NK-92 (cell line): ENCODE data around the gene PROX2.

Experiments
- DNase-seq: peaks from one replicate; lab custom pipeline; 2025; ENCODE audit not compliant: unreplicated experiment; lab: John Stamatoyannopoulos, UW

Gene PROX2

DNA sequence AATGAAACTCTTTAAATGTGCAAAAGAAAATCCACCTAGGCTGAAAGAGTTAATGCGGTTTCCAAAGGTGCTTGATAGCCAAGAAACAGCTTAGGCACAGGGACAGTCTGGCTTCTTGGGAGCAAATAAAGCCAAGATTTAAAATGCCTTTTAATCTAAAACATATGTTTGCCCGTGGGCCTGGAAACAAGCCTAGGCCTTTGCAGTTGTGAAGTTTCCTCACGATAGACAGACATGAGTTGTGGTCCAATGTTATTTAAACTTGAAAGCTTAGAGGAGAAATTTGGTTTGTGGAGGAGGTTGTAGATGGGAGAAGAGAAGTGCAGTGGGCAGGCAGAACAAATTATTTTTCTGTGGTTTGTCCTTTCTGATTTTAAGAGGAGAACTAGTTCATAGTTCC is 29.8 kb downstream of the PROX2 start:
- DNase-seq: no peak

DNA sequence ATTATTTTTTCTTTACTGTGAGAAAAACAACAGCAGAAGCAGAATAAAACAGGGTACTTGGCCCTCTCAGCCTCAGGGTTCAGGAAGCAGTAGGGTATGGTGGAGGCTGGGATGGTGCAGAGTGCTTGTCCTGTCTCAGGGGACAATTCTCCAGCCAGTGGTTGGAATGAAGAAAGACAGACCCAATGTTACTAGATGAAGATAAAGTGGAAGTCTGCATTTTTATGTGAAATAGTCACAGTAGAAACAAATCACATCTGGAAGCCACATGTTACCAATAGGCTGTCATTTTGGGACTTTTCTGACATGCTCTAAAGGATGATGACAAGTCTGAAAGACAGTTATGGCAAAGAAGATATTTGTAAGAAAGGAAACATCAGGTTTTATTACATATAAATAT is 32.3 kb downstream of the PROX2 start:
- DNase-seq: no peak

DNA sequence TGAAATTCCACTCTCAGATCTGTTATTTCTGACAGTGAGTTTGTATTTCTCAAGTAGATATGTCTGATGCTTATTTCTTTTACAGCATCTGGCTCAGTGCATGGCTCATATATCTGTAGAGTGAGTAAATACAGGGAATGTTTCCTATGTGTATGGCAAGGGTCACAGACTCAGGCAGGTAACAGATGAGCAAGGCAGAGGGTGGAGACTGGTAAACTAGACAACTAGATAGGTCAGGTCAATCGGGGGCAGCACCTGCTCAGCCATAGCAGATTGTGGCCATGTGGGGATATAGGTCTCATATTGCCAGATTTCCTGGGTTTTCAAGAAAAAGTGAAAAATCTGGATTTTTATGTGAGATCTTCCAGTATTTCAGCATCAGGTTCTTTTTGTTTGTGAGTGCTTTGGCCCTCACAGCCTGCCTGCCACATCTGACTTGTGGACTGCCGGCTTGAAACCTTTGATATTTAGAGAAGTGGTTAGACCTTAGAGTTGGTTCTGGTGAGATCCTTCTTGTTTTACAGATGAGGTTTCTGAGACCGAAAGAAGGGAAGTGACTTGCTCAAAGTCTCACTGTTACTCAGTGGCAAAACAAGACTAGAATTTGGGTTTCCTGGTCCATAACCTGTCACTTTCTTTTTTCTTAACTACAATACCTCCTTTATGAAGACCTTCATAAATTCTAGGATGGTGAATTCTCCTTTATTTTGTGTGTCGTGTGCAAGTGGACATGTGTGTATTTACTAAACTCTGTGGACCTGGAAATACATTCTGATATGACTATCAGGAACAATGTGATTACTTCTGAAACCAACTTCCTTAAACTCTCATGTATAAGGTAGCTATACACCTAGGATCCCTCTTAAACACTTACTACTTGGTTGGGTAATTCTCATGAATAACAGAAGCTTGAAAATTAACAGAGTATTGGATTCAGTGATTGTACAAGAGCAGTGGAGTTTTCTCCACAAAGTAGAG is 34.4 kb downstream of the PROX2 start:
- no peak for DNase-seq

DNA sequence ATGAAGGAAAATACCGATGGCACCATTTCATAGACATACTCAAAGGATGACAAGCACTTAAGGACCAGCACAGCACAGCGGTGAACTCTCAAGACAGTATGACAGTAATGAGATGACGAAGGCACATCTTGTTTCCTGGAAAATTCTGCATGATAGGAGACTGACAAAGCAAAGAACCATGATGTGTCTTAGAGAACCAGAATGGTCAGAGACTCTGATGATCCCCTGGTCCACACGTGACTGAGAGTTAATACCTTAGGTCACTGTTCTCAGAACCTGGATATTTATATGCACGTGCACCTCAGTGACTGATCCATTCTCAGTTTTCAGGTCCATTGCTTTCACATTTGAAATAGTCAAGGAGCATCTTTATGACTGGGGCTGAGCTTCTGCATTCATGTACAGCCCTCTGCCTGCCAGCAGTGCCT is 35.3 kb downstream of the PROX2 start:
- DNase-seq: no peak

DNA sequence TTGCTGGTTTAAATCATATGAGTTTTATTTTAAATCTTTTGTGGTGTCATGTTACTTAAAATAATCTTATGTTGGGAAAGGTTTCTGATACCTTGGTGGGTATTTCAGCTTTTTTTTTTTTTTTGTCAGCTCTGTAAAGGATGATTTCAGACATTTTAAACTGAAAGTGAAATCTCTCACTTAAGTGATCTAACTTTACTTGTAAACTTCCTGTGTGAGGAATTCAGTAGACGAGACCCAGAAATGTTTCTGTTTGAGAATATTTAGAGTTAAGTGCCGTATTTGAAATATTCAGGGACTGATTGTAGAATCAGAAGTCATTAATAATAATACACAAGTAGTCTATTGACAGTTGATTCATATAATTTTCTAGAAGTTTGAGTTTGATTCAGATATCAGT is 37.8 kb downstream of the PROX2 start:
- DNase-seq: no peak

DNA sequence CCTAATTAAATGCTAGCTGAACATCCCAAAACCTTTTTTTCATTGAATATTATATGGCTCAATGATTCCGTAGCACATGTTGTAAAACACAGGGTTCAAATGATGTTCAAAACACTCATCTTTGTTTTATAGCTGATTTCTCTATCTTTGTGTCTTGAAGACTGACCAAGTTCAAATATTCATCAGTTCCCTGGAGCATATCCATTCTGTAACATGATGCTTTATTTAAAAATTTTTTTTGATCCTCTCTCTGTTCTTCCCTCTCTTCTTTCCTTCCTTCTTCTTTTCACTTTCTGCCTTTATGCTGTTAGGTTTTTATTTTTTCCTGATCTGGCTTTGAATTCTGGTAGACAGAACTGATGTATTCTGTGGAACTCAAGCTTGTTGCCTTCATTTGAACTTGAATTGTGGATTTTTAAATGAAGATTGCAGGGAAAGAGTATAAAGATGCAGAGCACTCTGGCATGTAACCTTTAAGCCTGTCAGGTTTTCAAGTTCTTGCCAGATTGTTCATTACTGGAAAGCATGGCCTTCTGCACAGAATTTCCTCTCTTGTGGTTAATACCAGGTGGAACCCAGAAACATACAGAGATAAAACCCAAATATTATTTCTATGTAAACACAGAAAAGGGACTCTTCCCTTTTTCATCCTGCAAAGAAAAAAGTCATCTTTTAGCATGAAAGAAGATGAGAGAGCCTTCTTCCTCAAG is 39.5 kb downstream of the PROX2 start:
- DNase-seq: no peak

DNA sequence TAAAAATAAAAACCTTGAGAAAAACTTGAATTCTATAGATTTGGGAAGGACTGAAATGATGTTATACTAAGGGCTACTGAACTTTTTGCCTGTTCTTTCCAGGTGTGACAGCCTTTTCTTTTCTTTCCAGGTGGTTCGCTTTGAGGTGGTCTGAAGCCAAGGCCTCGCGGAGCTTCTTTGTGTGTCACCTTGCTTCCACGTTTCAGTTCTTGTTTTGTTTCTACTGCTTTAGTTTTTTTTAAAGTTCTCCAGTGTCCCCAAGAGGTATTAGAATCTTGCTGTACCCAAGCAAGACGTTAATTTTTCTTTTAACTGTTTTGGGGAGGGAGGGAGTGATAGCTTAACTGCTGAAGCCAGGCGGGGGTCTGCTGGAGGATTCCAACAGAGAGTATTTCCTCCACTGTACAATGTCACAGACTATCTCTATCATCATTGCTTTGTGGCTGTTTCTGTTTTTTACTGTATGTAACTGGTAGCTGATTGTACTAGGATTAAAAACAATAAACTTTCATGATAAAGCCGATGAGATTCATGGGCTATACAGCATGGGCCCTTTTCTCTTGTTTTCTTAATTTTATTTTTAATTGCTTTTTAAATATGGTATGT is 40.2 kb downstream of the PROX2 start:
- DNase-seq: no peak

DNA sequence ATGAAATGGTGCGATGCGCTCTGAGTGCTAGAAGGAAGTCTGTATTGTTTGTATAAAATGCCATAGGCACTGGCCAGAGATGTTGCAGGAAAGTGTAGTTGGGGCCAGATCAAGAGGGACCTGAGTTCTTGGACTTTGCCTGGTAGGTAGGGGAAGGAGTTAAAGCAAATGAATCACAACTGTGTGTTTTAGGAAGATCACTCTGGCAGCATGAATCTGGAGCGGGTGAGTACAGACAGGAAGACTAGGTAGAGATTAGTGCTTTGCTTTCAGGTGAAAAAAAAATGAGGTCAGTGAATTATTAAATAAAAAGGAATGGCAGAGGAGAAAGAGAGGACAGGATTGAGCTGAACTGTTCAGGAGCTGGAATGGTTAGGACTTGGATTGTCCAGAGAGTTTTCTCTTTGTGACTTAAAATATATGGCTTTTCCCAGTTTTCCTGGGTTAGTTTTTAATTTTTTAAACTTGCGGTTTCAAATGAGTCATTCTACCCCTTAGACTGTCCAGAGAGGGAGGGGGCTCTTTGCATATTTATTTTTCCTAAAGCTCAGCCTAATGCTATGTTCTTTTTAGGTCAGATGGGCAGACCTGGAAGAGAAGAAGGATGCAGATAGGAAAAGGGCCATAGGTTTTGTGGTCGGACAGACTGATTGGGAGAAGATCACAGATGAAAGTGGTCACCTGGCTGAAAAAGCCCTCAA is 41.1 kb downstream of the PROX2 start:
- no peak for DNase-seq

DNA sequence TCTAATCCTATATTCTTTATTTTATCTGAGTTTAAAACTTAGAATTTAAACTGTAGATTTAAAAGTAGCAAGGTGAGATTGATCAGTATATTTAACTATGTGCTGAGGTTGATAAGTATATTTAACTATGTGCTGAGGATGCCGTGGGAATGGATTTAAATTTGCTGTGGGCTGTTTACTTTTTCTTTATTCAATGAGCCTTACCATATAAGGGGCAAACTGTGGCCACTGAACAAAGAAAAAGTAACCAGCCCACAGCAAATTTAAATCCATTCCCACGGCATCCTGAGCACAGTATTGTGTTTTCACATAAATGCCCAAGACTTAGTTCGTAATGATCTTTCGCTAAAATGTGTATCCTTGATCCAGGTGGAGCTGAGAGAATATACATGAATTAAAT is 43.1 kb downstream of the PROX2 start:
- DNase-seq: no peak

DNA sequence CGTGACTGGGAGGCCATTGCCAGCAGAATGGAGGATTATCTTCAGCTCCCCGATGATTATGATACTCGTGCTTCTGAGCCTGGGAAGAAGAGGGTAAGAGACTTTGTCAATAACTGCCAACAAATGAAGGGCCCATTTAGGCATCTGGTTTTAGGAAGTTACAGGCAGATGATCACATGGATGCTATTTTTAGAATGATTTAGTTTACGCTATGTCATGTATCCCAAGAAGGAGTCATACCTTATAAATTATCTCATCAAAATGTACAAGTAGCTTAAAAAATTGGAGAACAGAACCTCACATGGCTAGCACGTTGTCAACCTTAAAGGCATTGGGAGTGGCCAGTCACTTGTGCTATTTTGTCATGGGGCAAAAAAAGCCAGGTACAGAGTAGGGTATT is 46.7 kb downstream of the PROX2 start:
- no peak for DNase-seq

DNA sequence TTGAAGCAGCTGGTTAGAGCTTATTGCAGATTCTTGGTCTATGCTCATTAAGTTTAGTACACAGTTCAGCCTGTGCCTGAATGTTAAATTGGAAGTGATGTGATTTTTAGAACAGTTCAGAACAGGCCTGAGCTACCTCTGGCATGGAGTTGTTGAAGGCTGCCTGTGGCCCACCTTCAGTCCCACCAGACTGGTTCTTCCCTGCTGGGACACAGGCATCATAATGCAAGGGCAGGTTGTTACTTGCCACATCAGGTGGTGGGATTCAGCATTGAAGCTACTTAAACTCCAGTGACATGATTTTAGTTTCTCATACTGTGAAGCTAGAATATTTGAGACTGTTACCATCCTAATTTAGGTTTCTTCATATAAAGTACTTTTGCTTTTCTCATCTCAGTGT is 49.4 kb downstream of the PROX2 start:
- no peak for DNase-seq
